GM12878 (cell line): ENCODE measurements around the gene SPARC. TPM values are rescaled to one million over a fixed set of nuclear protein-coding genes. Genes with fewer than 3 reads are reported as not detected.

Experiments
- ATAC-seq: fragments of 200-7000 bp; cut with Tn5 transposase; 3 replicates; pipeline ENCODE4 v1.9.1; 2020; ENCODE audit warnings: mild to moderate bottlenecking, moderate library complexity
- BruUV-seq: library from RNA; stranded (reverse); fragments of 400-500 nt; replicated peaks from 2 replicates; lab custom pipeline; 2021; lab: Mats Ljungman, UMichigan
- CTCF ChIA-PET: fragments of 300-600 bp; sonication (Branson Sonifier 250); formaldehyde crosslinking; extraction: SDS; loops from one replicate; lab custom pipeline; 2021; ENCODE audit warnings: inconsistent platforms; lab: Yijun Ruan, JAX
- POLR2A ChIA-PET: fragments of 350-600 bp; formaldehyde crosslinking; extraction: SDS; loops from one replicate; lab custom pipeline; 2021; ENCODE audit warnings: inconsistent platforms; lab: Charles Lee
- RAD21 ChIA-PET: fragments of 300-600 bp; sonication (Branson Sonifier 250); formaldehyde crosslinking; loops from one replicate; lab custom pipeline; 2023; ENCODE audit warnings: antibody characterized with exemption; ENCODE audit not compliant: unreplicated experiment; lab: Charles Lee
- SMC1A ChIA-PET: fragments of 300-600 bp; sonication (Branson Sonifier 250); formaldehyde crosslinking; loops from one replicate; lab custom pipeline; 2023; ENCODE audit not compliant: unreplicated experiment, uncharacterized antibody; lab: Charles Lee
- DNase-seq: peaks from one replicate; pipeline ENCODE4 v3.0.0-alpha.2; 2011; ENCODE audit warnings: low read depth, low spot score
- FAIRE-seq: peaks from 3 replicates; lab custom pipeline; 2011; peaks lifted over from hg19 to GRCh38; lab: Jason Lieb, UNC
- H2AFZ ChIP-seq: 2 replicates; pipeline ENCODE4 v1.6.0; 2011; ENCODE audit warnings: low read depth, low read length, control low read depth; ENCODE audit not compliant: control insufficient read depth
- H3K27ac ChIP-seq: 2 replicates; pipeline ENCODE4 v1.5.1; 2011; ENCODE audit warnings: control low read depth; ENCODE audit not compliant: control insufficient read depth, insufficient read depth
- H3K27me3 ChIP-seq, 2 experiments: replicated peaks in 1 of 2; 2 replicates each; pipeline versions ENCODE4 v1.6.0 to v1.6.1; 2011; ENCODE audit warnings: low read length in 1 of 2; ENCODE audit not compliant: control insufficient read depth in 2 of 2, insufficient read depth in 2 of 2
- H3K36me3 ChIP-seq, 2 experiments: 2 replicates each; pipeline ENCODE4 v1.5.1; 2011; ENCODE audit warnings: low read length in 1 of 2; ENCODE audit not compliant: control insufficient read depth in 2 of 2, insufficient read depth in 2 of 2
- H3K4me1 ChIP-seq: 2 replicates; pipeline ENCODE4 v1.6.1; 2011; ENCODE audit warnings: mild to moderate bottlenecking, low read length, moderate library complexity, mixed read lengths; ENCODE audit not compliant: control insufficient read depth, insufficient read depth
- H3K4me2 ChIP-seq: 2 replicates; pipeline ENCODE4 v1.6.0; 2011; ENCODE audit warnings: control low read depth; ENCODE audit not compliant: control insufficient read depth, insufficient read depth
- H3K4me3 ChIP-seq: fragments of 200-600 bp; sonication (generic); 2 replicates; pipeline ENCODE4 v1.5.1; 2016
- H3K79me2 ChIP-seq: 2 replicates; pipeline ENCODE4 v1.6.0; 2011; ENCODE audit warnings: low read length; ENCODE audit not compliant: control insufficient read depth, insufficient read depth
- H3K9ac ChIP-seq: 2 replicates; pipeline ENCODE4 v1.8.0; 2011; ENCODE audit warnings: low read length, control low read depth, mixed read lengths; ENCODE audit not compliant: control insufficient read depth, insufficient read depth
- H3K9me3 ChIP-seq: replicated peaks from 3 replicates; pipeline ENCODE4 v1.5.1; 2011; ENCODE audit warnings: mild to moderate bottlenecking, low read length; ENCODE audit not compliant: control insufficient read depth, insufficient read depth
- H4K20me1 ChIP-seq: 2 replicates; pipeline ENCODE4 v1.6.0; 2011; ENCODE audit not compliant: control insufficient read depth, insufficient read depth
- E2F4 ChIP-seq: IDR thresholded peaks from 2 replicates; pipeline ENCODE4 v1.6.1; 2012; ENCODE audit warnings: low read depth, low read length, improper control_type of control experiment
- EED ChIP-seq: sonication (generic); IDR thresholded peaks from 2 replicates; pipeline ENCODE4 v1.6.1; 2016; ENCODE audit warnings: antibody characterized with exemption, low read depth
- EGR1 ChIP-seq, 2 experiments: IDR thresholded peaks; 1 replicate in 1 of 2; 2 replicates in 1 of 2; pipeline ENCODE4 v1.6.1; 2011 to 2012; ENCODE audit warnings: low read depth in 2 of 2, low read length in 2 of 2, borderline replicate concordance in 1 of 2, mild to moderate bottlenecking in 1 of 2, moderate library complexity in 1 of 2
- RUNX3 ChIP-seq: IDR thresholded peaks from 2 replicates; pipeline ENCODE4 v1.6.1; 2012; ENCODE audit warnings: low read length, inconsistent platforms
- ZNF622 ChIP-seq: fragments of 450-650 bp; IDR thresholded peaks from 2 replicates; pipeline ENCODE4 v1.6.1; 2017; ENCODE audit warnings: mild to moderate bottlenecking, inconsistent platforms
- WGBS: methylation state at CpG from one replicate; pipeline ENCODE4 v1.1.6; 2016; ENCODE audit warnings: low lambda C conversion rate; ENCODE audit not compliant: insufficient replicate concordance, insufficient coverage; ENCODE audit errors: missing lambda C conversion rate; 5-methylcytosine and 5-hydroxymethylcytosine counted together
- in situ Hi-C: fragments of 300-500 bp; cut with MboI; formaldehyde crosslinking; loops from 9 replicates; pipeline ENCODE4 v1.14.3; 2018; ENCODE audit warnings: mixed read lengths
- intact Hi-C: fragments of 100-400 bp; cut with micrococcal nuclease; formaldehyde crosslinking; loops from one replicate; pipeline ENCODE4 v1.14.2; 2022; ENCODE audit not compliant: unreplicated experiment
- polyA plus RNA-seq, 11 experiments: library from polyadenylated mRNA; depleted of rRNA in 4 of 11; unstranded in 6 of 11; stranded (reverse) in 5 of 11; fragments of >200 nt; fragmentation: Nextera tagmentation in 4 of 11; fragmentation: Illumina TruSeq in 1 of 11; extraction: Ambion mirVana in 4 of 11; extraction: Trizol in 1 of 11; gene quantifications; 1 replicate in 1 of 11; 2 replicates in 10 of 11; pipeline versions ENCODE4 v1.2.1 to v1.2.3, GENCODE V29; 2011 to 2016; ENCODE audit warnings: inconsistent platforms in 2 of 11, missing spikeins in 2 of 11, low read depth in 1 of 11
- total RNA-seq, 4 experiments: library from RNA; depleted of rRNA in 3 of 4; stranded (reverse); fragments of >200 nt in 3 of 4; fragmentation: Illumina TruSeq in 1 of 4; extraction: Trizol in 1 of 4; gene quantifications; 2 replicates each; pipeline versions ENCODE4 v1.2.1 to v1.2.3, GENCODE V29; 2013 to 2021

Gene SPARC
- total and polyA plus RNA-seq, 10 of the 15 experiments (the other 5 are each of a cell fraction or from before 2014, with no cell fraction given), result 29.6 to 154 (median 57.0) TPM

GRCh38 chr5:151615431-151615830, 71.3 kb downstream of the SPARC start:
- DNase-seq (no peak), ATAC-seq (peak; percentile 25), FAIRE-seq (no peak)
- POLR2A ChIA-PET, result interaction anchor here (1.3 kb wide), 1 partner anchor 21 kb away, joined by 3 read pairs; no protein-coding TSS in a partner anchor
- H3K4me3 ChIP-seq, result no peak overlapping the region
- H3K9me3 ChIP-seq, result no peaks in the 10 kb centered on the region
- no peaks in the 10 kb centered on the region for H3K36me3 ChIP-seq
- H3K4me2 ChIP-seq, result no peak overlapping the region
- H4K20me1 ChIP-seq, result no peaks in the 10 kb centered on the region
- intact Hi-C loops, result no loop called here
- H3K27ac ChIP-seq, result no peak overlapping the region
- peaks cover 31% of the 10 kb centered on the region for H3K4me1 ChIP-seq
- RAD21 ChIA-PET, result interaction anchor here (1.5 to 4.3 kb wide), 2 partner anchors 36 to 134 kb away, joined by 4 to 24 read pairs; no protein-coding TSS in a partner anchor
- in situ Hi-C loops, result no loop called here
- SMC1A ChIA-PET, result interaction anchor here (0.7 to 4.4 kb wide), 5 partner anchors 17 to 102 kb away, joined by 3 to 18 read pairs (median 3); no protein-coding TSS in a partner anchor
- TF ChIP-seq RUNX3 (peak; percentile 72), EGR1 (IDR thresholded peaks at IDR 0.05; ENCODE audit: borderline replicate concordance in 1 of 2, low read depth in 2 of 2, low read length in 2 of 2) (no peak), EED (no peak), ZNF622 (no peak), E2F4 (no peak)
- WGBS, result 51% methylated on average over 4 of the region's 4 CpGs
- no TSS peak for BruUV-seq
- no peak overlapping the region for H2AFZ ChIP-seq
- H3K79me2 ChIP-seq, result no peaks in the 10 kb centered on the region
- H3K9ac ChIP-seq, result no peak overlapping the region
- CTCF ChIA-PET, result interaction anchor here (1.2 to 2.7 kb wide), 2 partner anchors 36 to 125 kb away, joined by 3 to 14 read pairs; no protein-coding TSS in a partner anchor
- H3K27me3 ChIP-seq, result no peaks in the 10 kb centered on the region; a peak in 1 of 4 replicates
